ENCODE results near the gene SLC16A4.

GRCh38 chr1:110428946-110429345 is 38.1 kb upstream of the SLC16A4 start:
- TF ChIP-seq CTCF (IDR thresholded peaks at IDR 0.05 in 4 of 5, conservative IDR thresholded peaks at IDR 0.05 in 1 of 5) (no peak), POLR2A (IDR thresholded peaks at IDR 0.05) (no peak)

All from gastrocnemius medialis (tissue), 4 donors.